HEK293 (cell line): ENCODE measurements around the gene CLCNKA.

Source experiments
- CTCF ChIA-PET: fragments of 350-600 bp; formaldehyde crosslinking; extraction: SDS; loops from one replicate; lab custom pipeline; 2021; ENCODE audit warnings: antibody characterized with exemption; lab: Yijun Ruan, JAX
- POLR2A ChIA-PET: fragments of 300-600 bp; formaldehyde crosslinking; extraction: SDS; loops from one replicate; lab custom pipeline; 2020; ENCODE audit warnings: antibody characterized with exemption, inconsistent platforms; lab: Yijun Ruan, JAX
- H3K27ac ChIP-seq: fragments of 200-500 bp; sonication (Bioruptor generic); 2 replicates; pipeline ENCODE4 v1.5.1; 2014; ENCODE audit warnings: low read depth, low read length, control low read depth, inconsistent platforms; ENCODE audit errors: extremely low read depth
- H3K36me3 ChIP-seq, 2 experiments: fragments of 200-500 bp in 1 of 2; sonication (Bioruptor generic) in 1 of 2; 1 replicate in 1 of 2; 2 replicates in 1 of 2; pipeline ENCODE4 v1.5.1; 2014 to 2017; ENCODE audit warnings: inconsistent platforms in 2 of 2, low read length in 2 of 2; ENCODE audit not compliant: control insufficient read depth in 2 of 2, insufficient read depth in 1 of 2
- H3K4me1 ChIP-seq: fragments of 200-500 bp; sonication (Bioruptor generic); 2 replicates; pipeline ENCODE4 v1.5.1; 2014; ENCODE audit warnings: mild to moderate bottlenecking, low read length, inconsistent platforms; ENCODE audit not compliant: control insufficient read depth, insufficient read depth
- H3K4me3 ChIP-seq: 2 replicates; pipeline ENCODE4 v1.5.1; 2011; ENCODE audit warnings: low read depth, mild to moderate bottlenecking, control low read depth, low read length, moderate library complexity
- H3K9me3 ChIP-seq: fragments of 200-500 bp; sonication (Bioruptor generic); 2 replicates; pipeline ENCODE4 v1.5.1; 2014; ENCODE audit warnings: low read depth, low read length, inconsistent platforms; ENCODE audit not compliant: control insufficient read depth, insufficient read depth
- BCL11A ChIP-seq: fragments of 450-650 bp; formaldehyde crosslinking; IDR thresholded peaks from 2 replicates; pipeline ENCODE4 v1.5.1; 2016; ENCODE audit warnings: low read depth, missing biosample characterization, missing genetic modification characterization
- EGR2 ChIP-seq: fragments of 450-650 bp; formaldehyde crosslinking; IDR thresholded peaks from 2 replicates; pipeline ENCODE4 v1.5.1; 2016; ENCODE audit warnings: low read depth, missing biosample characterization, missing genetic modification characterization
- MZF1 ChIP-seq: fragments of 450-650 bp; formaldehyde crosslinking; IDR thresholded peaks from 2 replicates; pipeline ENCODE4 v1.5.1; 2017; ENCODE audit warnings: missing biosample characterization, missing genetic modification characterization, borderline replicate concordance
- OSR2 ChIP-seq: fragments of 450-650 bp; formaldehyde crosslinking; IDR thresholded peaks from 2 replicates; pipeline ENCODE4 v1.5.1; 2016; ENCODE audit warnings: missing biosample characterization, missing genetic modification characterization
- RBAK ChIP-seq: fragments of 450-650 bp; formaldehyde crosslinking; IDR thresholded peaks from 2 replicates; pipeline ENCODE4 v1.5.1; 2016; ENCODE audit warnings: missing biosample characterization, missing genetic modification characterization
- SP2 ChIP-seq: fragments of 450-650 bp; formaldehyde crosslinking; IDR thresholded peaks from 2 replicates; pipeline ENCODE4 v1.5.1; 2016; ENCODE audit warnings: missing biosample characterization, missing genetic modification characterization
- YY1 ChIP-seq: fragments of 450-650 bp; formaldehyde crosslinking; IDR thresholded peaks from 2 replicates; pipeline ENCODE4 v1.5.1; 2018; ENCODE audit warnings: missing biosample characterization, missing genetic modification characterization
- ZBTB20 ChIP-seq: fragments of 450-650 bp; formaldehyde crosslinking; IDR thresholded peaks from 2 replicates; pipeline ENCODE4 v1.5.1; 2016; ENCODE audit warnings: missing biosample characterization, missing genetic modification characterization
- ZBTB8A ChIP-seq: fragments of 450-650 bp; formaldehyde crosslinking; IDR thresholded peaks from 2 replicates; pipeline ENCODE4 v1.5.1; 2016; ENCODE audit warnings: missing biosample characterization, missing genetic modification characterization
- ZFP37 ChIP-seq: fragments of 450-650 bp; formaldehyde crosslinking; IDR thresholded peaks from 2 replicates; pipeline ENCODE4 v1.5.1; 2016; ENCODE audit warnings: missing biosample characterization, missing genetic modification characterization
- ZFP41 ChIP-seq: fragments of 450-650 bp; formaldehyde crosslinking; IDR thresholded peaks from 2 replicates; pipeline ENCODE4 v1.5.1; 2016; ENCODE audit warnings: missing biosample characterization, missing genetic modification characterization, borderline replicate concordance
- ZNF133 ChIP-seq: fragments of 450-650 bp; formaldehyde crosslinking; IDR thresholded peaks from 2 replicates; pipeline ENCODE4 v1.5.1; 2016; ENCODE audit warnings: missing biosample characterization, missing genetic modification characterization
- ZNF140 ChIP-seq: fragments of 450-650 bp; formaldehyde crosslinking; IDR thresholded peaks from 2 replicates; pipeline ENCODE4 v1.5.1; 2016; ENCODE audit warnings: missing biosample characterization, missing genetic modification characterization
- ZNF148 ChIP-seq: fragments of 450-650 bp; formaldehyde crosslinking; IDR thresholded peaks from 2 replicates; pipeline ENCODE4 v1.5.0; 2017; ENCODE audit warnings: missing biosample characterization, missing genetic modification characterization, borderline replicate concordance
- ZNF155 ChIP-seq: fragments of 450-650 bp; formaldehyde crosslinking; IDR thresholded peaks from 2 replicates; pipeline ENCODE4 v1.5.1; 2016; ENCODE audit warnings: missing biosample characterization, missing genetic modification characterization
- ZNF211 ChIP-seq: fragments of 450-650 bp; formaldehyde crosslinking; IDR thresholded peaks from 2 replicates; pipeline ENCODE4 v1.5.1; 2016; ENCODE audit warnings: low read depth, missing biosample characterization, missing genetic modification characterization
- ZNF26 ChIP-seq: fragments of 450-650 bp; formaldehyde crosslinking; IDR thresholded peaks from 2 replicates; pipeline ENCODE4 v1.5.1; 2016; ENCODE audit warnings: missing biosample characterization, missing genetic modification characterization
- ZNF324 ChIP-seq: fragments of 450-650 bp; formaldehyde crosslinking; IDR thresholded peaks from 2 replicates; pipeline ENCODE4 v1.5.1; 2016; ENCODE audit warnings: missing biosample characterization, missing genetic modification characterization
- ZNF354C ChIP-seq: fragments of 450-650 bp; formaldehyde crosslinking; IDR thresholded peaks from 2 replicates; pipeline ENCODE4 v1.5.1; 2016; ENCODE audit warnings: missing biosample characterization, missing genetic modification characterization, low read depth, borderline replicate concordance
- ZNF585B ChIP-seq: fragments of 450-650 bp; formaldehyde crosslinking; IDR thresholded peaks from 2 replicates; pipeline ENCODE4 v1.5.1; 2016; ENCODE audit warnings: missing biosample characterization, missing genetic modification characterization
- ZNF600 ChIP-seq: fragments of 450-650 bp; formaldehyde crosslinking; IDR thresholded peaks from 2 replicates; pipeline ENCODE4 v1.5.1; 2016; ENCODE audit warnings: missing biosample characterization, missing genetic modification characterization
- ZNF629 ChIP-seq: fragments of 450-650 bp; formaldehyde crosslinking; IDR thresholded peaks from 2 replicates; pipeline ENCODE4 v1.5.1; 2017; ENCODE audit warnings: missing biosample characterization, missing genetic modification characterization
- ZNF791 ChIP-seq: fragments of 450-650 bp; formaldehyde crosslinking; IDR thresholded peaks from 2 replicates; pipeline ENCODE4 v1.5.1; 2016; ENCODE audit warnings: missing biosample characterization, missing genetic modification characterization
- ZNF843 ChIP-seq: fragments of 450-650 bp; formaldehyde crosslinking; IDR thresholded peaks from 2 replicates; pipeline ENCODE4 v1.5.1; 2016; ENCODE audit warnings: missing biosample characterization, missing genetic modification characterization
- TF ChIP-seq, protein P1 (sequence below): sonication (generic); formaldehyde crosslinking; IDR thresholded peaks from 2 replicates; pipeline ENCODE4 v1.8.1; 2022; ENCODE audit warnings: mild to moderate bottlenecking, moderate library complexity, missing genetic modification reagents
- TF ChIP-seq, protein P2 (sequence below): fragments of 450-650 bp; formaldehyde crosslinking; IDR thresholded peaks from 2 replicates; pipeline ENCODE4 v1.5.1; 2016; ENCODE audit warnings: missing biosample characterization, missing genetic modification characterization

Gene CLCNKA

GRCh38 chr1:16029288-16029687 is 7.5 kb downstream of the CLCNKA start:
- Histone ChIP-seq H3K4me3 (no peak overlapping the region), H3K27ac (no peak overlapping the region), H3K4me1 (no peaks in the 10 kb centered on the region), H3K9me3 (no peaks in the 10 kb centered on the region), H3K36me3 (no peaks in the 10 kb centered on the region)
- TF ChIP-seq ZNF600 (tag by site-specific recombination) (no peak), ZBTB8A (tag by site-specific recombination) (no peak), BCL11A (tag by site-specific recombination) (no peak), ZNF211 (tag by site-specific recombination) (no peak), ZFP37 (tag by site-specific recombination) (no peak), ZNF26 (tag by site-specific recombination) (no peak)
- POLR2A ChIA-PET, result no interaction called here
- CTCF ChIA-PET, result no interaction called here

DNA sequence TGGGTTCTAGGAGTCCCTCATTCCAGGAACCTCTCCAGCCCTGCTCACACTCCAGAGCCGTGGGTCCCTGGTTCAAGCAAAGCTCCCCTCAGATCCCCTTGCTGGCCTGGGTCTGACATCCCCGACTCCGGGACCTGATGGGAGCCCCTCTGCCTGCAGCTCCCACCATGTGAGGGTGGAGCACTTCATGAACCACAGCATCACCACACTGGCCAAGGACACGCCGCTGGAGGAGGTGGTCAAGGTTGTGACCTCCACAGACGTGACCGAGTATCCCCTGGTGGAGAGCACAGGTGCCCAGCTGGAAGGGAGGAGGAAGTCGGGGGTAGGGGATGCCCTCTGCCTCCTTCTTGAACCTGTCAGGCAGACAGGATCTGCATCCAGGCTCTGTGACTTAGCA is 9.7 kb downstream of the CLCNKA start:
- Histone ChIP-seq H3K4me3 (no peak overlapping the region), H3K9me3 (no peaks in the 10 kb centered on the region), H3K27ac (no peak overlapping the region), H3K36me3 (no peaks in the 10 kb centered on the region), H3K4me1 (no peaks in the 10 kb centered on the region)
- no peak for TF ChIP-seq ZBTB20
- CTCF ChIA-PET, result interaction anchor here (0.6 to 2.5 kb wide), 5 partner anchors 8 to 240 kb away, joined by 3 to 14 read pairs (median 3); partner anchors contain the start of gene HSPB7
- POLR2A ChIA-PET, result no interaction called here

DNA sequence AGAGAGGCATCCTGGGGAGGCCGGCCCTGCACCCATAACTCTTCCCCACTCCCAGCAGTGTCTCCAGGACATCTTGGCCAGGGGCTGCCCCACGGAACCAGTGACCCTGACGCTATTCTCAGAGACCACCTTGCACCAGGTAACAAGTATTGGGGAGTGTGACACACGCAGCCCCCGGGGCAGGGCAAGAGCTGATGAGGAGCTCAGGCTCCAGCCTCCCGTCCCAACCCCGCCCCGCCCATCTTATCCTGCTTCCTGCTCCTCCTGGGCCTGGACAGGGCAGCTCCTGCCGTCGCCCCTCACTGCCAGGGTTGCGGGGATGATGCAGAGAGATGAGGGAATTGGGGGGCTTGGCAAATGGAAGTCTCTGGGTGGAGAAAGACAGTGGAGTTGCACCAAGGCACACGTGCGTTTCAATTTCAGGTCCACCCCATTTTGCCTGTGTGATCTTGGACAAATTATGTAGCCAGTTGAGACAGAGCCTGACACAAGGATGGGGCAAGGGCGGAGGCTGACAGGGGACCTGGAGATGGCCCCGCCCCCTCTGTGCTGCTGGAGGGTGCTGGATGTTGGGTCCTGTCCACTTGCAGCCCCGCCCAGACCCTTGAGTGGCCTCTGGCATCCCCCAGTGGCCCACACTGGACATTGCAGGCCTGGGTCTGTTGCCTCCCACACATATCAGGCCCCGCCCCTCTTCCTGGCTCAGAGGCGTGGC is 10.7 kb downstream of the CLCNKA start:
- CTCF ChIA-PET, result interaction anchor here (0.7 to 2.5 kb wide), 7 partner anchors 9 to 241 kb away, joined by 3 to 14 read pairs (median 4); partner anchors contain the start of gene HSPB7
- no peaks in the 10 kb centered on the region for H3K9me3 ChIP-seq
- POLR2A ChIA-PET, result interaction anchor here (0.8 kb wide), 1 partner anchor 9 kb away, joined by 3 read pairs; no protein-coding TSS in a partner anchor
- TF ChIP-seq ZNF133 (tag by site-specific recombination), result no peak
- no peak for TF ChIP-seq ZFP41 (tag by site-specific recombination)
- peak; percentile 65 for TF ChIP-seq EGR2
- TF ChIP-seq ZNF354C (tag by site-specific recombination), result no peak
- TF ChIP-seq ZNF324, result no peak
- TF ChIP-seq ZNF791 (tag by site-specific recombination), result no peak
- TF ChIP-seq BCL11A (tag by site-specific recombination), result no peak
- no peak for TF ChIP-seq OSR2 (tag by site-specific recombination)
- TF ChIP-seq, protein P1, sequence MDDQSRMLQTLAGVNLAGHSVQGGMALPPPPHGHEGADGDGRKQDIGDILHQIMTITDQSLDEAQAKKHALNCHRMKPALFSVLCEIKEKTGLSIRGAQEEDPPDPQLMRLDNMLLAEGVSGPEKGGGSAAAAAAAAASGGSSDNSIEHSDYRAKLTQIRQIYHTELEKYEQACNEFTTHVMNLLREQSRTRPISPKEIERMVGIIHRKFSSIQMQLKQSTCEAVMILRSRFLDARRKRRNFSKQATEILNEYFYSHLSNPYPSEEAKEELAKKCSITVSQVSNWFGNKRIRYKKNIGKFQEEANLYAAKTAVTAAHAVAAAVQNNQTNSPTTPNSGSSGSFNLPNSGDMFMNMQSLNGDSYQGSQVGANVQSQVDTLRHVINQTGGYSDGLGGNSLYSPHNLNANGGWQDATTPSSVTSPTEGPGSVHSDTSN (CRISPR knock-in tag), result no peak
- TF ChIP-seq ZNF155 (tag by site-specific recombination), result no peak
- TF ChIP-seq, protein P2, sequence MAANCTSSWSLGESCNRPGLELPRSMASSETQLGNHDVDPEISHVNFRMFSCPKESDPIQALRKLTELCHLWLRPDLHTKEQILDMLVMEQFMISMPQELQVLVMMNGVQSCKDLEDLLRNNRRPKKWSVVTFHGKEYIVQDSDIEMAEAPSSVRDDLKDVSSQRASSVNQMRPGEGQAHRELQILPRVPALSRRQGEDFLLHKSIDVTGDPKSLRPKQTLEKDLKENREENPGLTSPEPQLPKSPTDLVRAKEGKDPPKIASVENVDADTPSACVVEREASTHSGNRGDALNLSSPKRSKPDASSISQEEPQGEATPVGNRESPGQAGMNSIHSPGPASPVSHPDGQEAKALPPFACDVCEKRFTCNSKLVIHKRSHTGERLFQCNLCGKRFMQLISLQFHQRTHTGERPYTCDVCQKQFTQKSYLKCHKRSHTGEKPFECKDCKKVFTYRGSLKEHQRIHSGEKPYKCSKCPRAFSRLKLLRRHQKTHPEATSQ (tag by site-specific recombination), result no peak
- no peak for TF ChIP-seq ZNF843 (tag by site-specific recombination)
- no peak for TF ChIP-seq ZNF140 (tag by site-specific recombination)
- TF ChIP-seq RBAK (tag by site-specific recombination), result no peak
- TF ChIP-seq ZNF629 (tag by site-specific recombination), result no peak
- no peak for TF ChIP-seq YY1 (tag by site-specific recombination)
- no peak for TF ChIP-seq ZNF148
- TF ChIP-seq SP2 (tag by site-specific recombination), result peak; percentile 51
- no peak for TF ChIP-seq MZF1 (tag by site-specific recombination)
- no peak for TF ChIP-seq ZNF585B (tag by site-specific recombination)

More for the DNA sequence above, 10.7 kb downstream of the CLCNKA start:
- H3K36me3 ChIP-seq, result no peaks in the 10 kb centered on the region
- H3K4me3 ChIP-seq, result no peak overlapping the region
- no peak overlapping the region for H3K27ac ChIP-seq
- H3K4me1 ChIP-seq, result no peaks in the 10 kb centered on the region
